Measurements from ENCODE around the gene VPS72.
A peak's percentile ranks its signal among the peaks of the same experiment; 100 is the strongest.

The VPS72 gene

GRCh38 chr1:151184211-151184610, 5.8 kb downstream of the VPS72 start:
- DNase-seq: no peak

- no peak for DNase-seq
Observed at GRCh38 chr1:151176514-151177045, 13.4 kb downstream of the VPS72 start.

GRCh38 chr1:151175863-151176262, 14.1 kb downstream of the VPS72 start, which contains the start of gene TMOD4:
Gene TMOD4 (minus strand): TSS chr1:151175981. CDS start chr1:151174875, 1,106 bp downstream.
- DNase-seq: no peak

- no peak for DNase-seq
Observed at GRCh38 chr1:151175041-151175741, 14.8 kb downstream of the VPS72 start.

GRCh38 chr1:151171190-151171589, 18.8 kb downstream of the VPS72 start:
- no peak for DNase-seq

- DNase-seq: no peak
Observed at GRCh38 chr1:151167116-151167515, 22.9 kb downstream of the VPS72 start.

- DNase-seq: no peak
Observed at GRCh38 chr1:151166505-151166956, 23.5 kb downstream of the VPS72 start.

- DNase-seq: peak; percentile 97
Observed at GRCh38 chr1:151165738-151166504, 24.1 kb downstream of the VPS72 start, which contains the start of the genes LYSMD1 and SCNM1. Gene LYSMD1 (minus strand): TSS chr1:151165902. CDS start chr1:151165258, 644 bp downstream. Gene SCNM1 (plus strand): TSS chr1:151166144. CDS start chr1:151166153, 9 bp downstream.

GRCh38 chr1:151165281-151165737, 24.7 kb downstream of the VPS72 start:
- DNase-seq: no peak

GRCh38 chr1:151164732-151165280, 25.2 kb downstream of the VPS72 start:
- DNase-seq: no peak

GRCh38 chr1:151159373-151159772, 30.6 kb downstream of the VPS72 start:
- no peak for DNase-seq

- no peak for DNase-seq
Observed at GRCh38 chr1:151158751-151159251, 31.2 kb downstream of the VPS72 start.

GRCh38 chr1:151158326-151158725, 31.7 kb downstream of the VPS72 start:
- DNase-seq: no peak

- DNase-seq: peak; percentile 56
Observed at GRCh38 chr1:151157067-151157531, 32.9 kb downstream of the VPS72 start.

GRCh38 chr1:151156515-151156819, 33.5 kb downstream of the VPS72 start, which contains the start of gene TNFAIP8L2:
Gene TNFAIP8L2 (plus strand): TSS chr1:151156649. CDS start chr1:151158698, 2,049 bp downstream.
- DNase-seq: peak; percentile 66

GRCh38 chr1:151147665-151148064, 42.3 kb downstream of the VPS72 start:
- no peak for DNase-seq

- DNase-seq: no peak
Observed at GRCh38 chr1:151147132-151147503, 42.9 kb downstream of the VPS72 start.

- peak; percentile 86 for DNase-seq
Observed at GRCh38 chr1:151146412-151147131, 43.4 kb downstream of the VPS72 start, which contains the start of gene SEMA6C. Gene SEMA6C (minus strand): TSS chr1:151146631. CDS start chr1:151142621, 4,010 bp downstream.

- DNase-seq: no peak
Observed at GRCh38 chr1:151146072-151146411, 44.0 kb downstream of the VPS72 start.

GRCh38 chr1:151145304-151146071, 44.5 kb downstream of the VPS72 start:
- no peak for DNase-seq
